H1 (cell line): ENCODE measurements around the gene TMEM120B. TPM values are rescaled to one million over a fixed set of nuclear protein-coding genes. Genes with fewer than 3 reads are reported as not detected.
A peak's percentile ranks its signal among the peaks of the same experiment; 100 is the strongest.

ENCODE experiments used
- CTCF ChIA-PET: fragments of 300-600 bp; sonication (Branson Sonifier 250); formaldehyde crosslinking; loops from one replicate; lab custom pipeline; 2021; ENCODE audit not compliant: partially characterized antibody; lab: Charles Lee
- POLR2A ChIA-PET: fragments of 300-600 bp; sonication (Branson Sonifier 250); formaldehyde crosslinking; loops from one replicate; lab custom pipeline; 2021; ENCODE audit warnings: inconsistent platforms; ENCODE audit not compliant: partially characterized antibody; lab: Charles Lee
- DNase-seq, 2 experiments: peaks; one replicate each; pipeline versions ENCODE4 v3.0.0 to v3.0.0-alpha.2; 2010 to 2022; ENCODE audit warnings: low spot score in 2 of 2, low read depth in 1 of 2, mixed read lengths in 1 of 2
- FAIRE-seq: peaks from 2 replicates; lab custom pipeline; 2011; peaks lifted over from hg19 to GRCh38; lab: Jason Lieb, UNC
- H2AFZ ChIP-seq: 2 replicates; pipeline ENCODE4 v1.8.1; 2012; ENCODE audit warnings: low read length, inconsistent platforms
- H2AK5ac ChIP-seq: 2 replicates; pipeline ENCODE4 v1.6.1; 2013; ENCODE audit warnings: low read depth, low read length
- H2BK120ac ChIP-seq: replicated peaks from 2 replicates; pipeline ENCODE3; 2013; ENCODE audit warnings: low read depth, low read length, inconsistent platforms
- H2BK12ac ChIP-seq: 2 replicates; pipeline ENCODE4 v1.6.1; 2013; ENCODE audit warnings: low read depth, low read length
- H2BK15ac ChIP-seq: 2 replicates; pipeline ENCODE4 v1.6.1; 2013; ENCODE audit warnings: low read length
- H2BK20ac ChIP-seq: 2 replicates; pipeline ENCODE4 v1.6.1; 2013; ENCODE audit warnings: low read length
- H2BK5ac ChIP-seq: 2 replicates; pipeline ENCODE4 v1.6.1; 2013; ENCODE audit warnings: low read depth, low read length
- H3K14ac ChIP-seq: 2 replicates; pipeline ENCODE4 v1.6.1; 2013; ENCODE audit warnings: inconsistent platforms; ENCODE audit not compliant: insufficient read length
- H3K18ac ChIP-seq: 2 replicates; pipeline ENCODE4 v1.6.1; 2013; ENCODE audit warnings: low read length; ENCODE audit errors: extremely low read depth
- H3K23ac ChIP-seq: 2 replicates; pipeline ENCODE4 v1.6.1; 2013; ENCODE audit warnings: inconsistent platforms; ENCODE audit not compliant: insufficient read length
- H3K23me2 ChIP-seq: 2 replicates; pipeline ENCODE4 v1.6.1; 2013; ENCODE audit warnings: low read depth, low read length
- H3K27ac ChIP-seq: 2 replicates; pipeline ENCODE4 v1.6.1; 2011; ENCODE audit warnings: low read depth, low read length, inconsistent platforms
- H3K27me3 ChIP-seq, 4 experiments: replicated peaks in 1 of 4; 1 replicate in 1 of 4; 2 replicates in 3 of 4; pipeline versions ENCODE4 v1.6.1 to v1.8.1; 2011 to 2013; ENCODE audit warnings: low read length in 3 of 4, mild to moderate bottlenecking in 3 of 4, inconsistent platforms in 2 of 4, mixed read lengths in 2 of 4, moderate library complexity in 1 of 4; ENCODE audit not compliant: control insufficient read depth in 3 of 4, insufficient read depth in 3 of 4; ENCODE audit errors: extremely low read depth in 1 of 4
- H3K36me3 ChIP-seq, 4 experiments: 2 replicates each; pipeline versions ENCODE4 v1.6.1 to v1.8.1; 2011 to 2013; ENCODE audit warnings: mild to moderate bottlenecking in 4 of 4, low read length in 3 of 4, moderate library complexity in 2 of 4, control low read depth in 1 of 4, inconsistent platforms in 1 of 4; ENCODE audit not compliant: insufficient read depth in 4 of 4, control insufficient read depth in 2 of 4
- H3K4ac ChIP-seq: replicated peaks from 2 replicates; pipeline ENCODE3; 2013; ENCODE audit warnings: low read length, low read depth, mixed read lengths, inconsistent platforms; ENCODE audit not compliant: insufficient read length
- H3K4me1 ChIP-seq, 4 experiments: replicated peaks in 1 of 4; 1 replicate in 1 of 4; 2 replicates in 3 of 4; pipeline versions ENCODE4 v1.6.1 to v1.8.1; 2011 to 2013; ENCODE audit warnings: low read length in 3 of 4, inconsistent platforms in 2 of 4, mixed read lengths in 1 of 4; ENCODE audit not compliant: insufficient read depth in 4 of 4, control insufficient read depth in 3 of 4
- H3K4me2 ChIP-seq, 2 experiments: 2 replicates each; pipeline versions ENCODE4 v1.6.1 to v1.8.1; 2011 to 2013; ENCODE audit warnings: low read depth in 2 of 2, low read length in 2 of 2, control low read depth in 1 of 2, inconsistent platforms in 1 of 2, mild to moderate bottlenecking in 1 of 2; ENCODE audit not compliant: insufficient read depth in 1 of 2
- H3K4me3 ChIP-seq, 4 experiments: fragments of 200-600, 300-600 bp in 1 of 4; sonication (generic), shearing (Covaris generic), sonication (Bioruptor Twin) in 1 of 4; 2 replicates each; pipeline versions ENCODE4 v1.5.1 to v1.8.1; 2011 to 2016; ENCODE audit warnings: low read length in 4 of 4, low read depth in 3 of 4, control low read depth in 2 of 4, inconsistent platforms in 2 of 4, mild to moderate bottlenecking in 2 of 4, mixed read lengths in 1 of 4, moderate library complexity in 1 of 4; ENCODE audit not compliant: insufficient read depth in 2 of 4; ENCODE audit errors: extremely low read depth in 1 of 4
- H3K56ac ChIP-seq: replicated peaks from 2 replicates; pipeline ENCODE3; 2013; ENCODE audit warnings: low read depth, mild to moderate bottlenecking, mixed read lengths, low read length, inconsistent platforms; ENCODE audit not compliant: insufficient read length
- H3K79me1 ChIP-seq: 2 replicates; pipeline ENCODE4 v1.6.1; 2013; ENCODE audit warnings: low read depth, low read length, control low read depth
- H3K79me2 ChIP-seq, 2 experiments: 2 replicates each; pipeline versions ENCODE4 v1.6.1 to v1.8.1; 2012 to 2013; ENCODE audit warnings: low read length in 2 of 2, mild to moderate bottlenecking in 2 of 2, inconsistent platforms in 1 of 2; ENCODE audit not compliant: insufficient read depth in 2 of 2, control insufficient read depth in 1 of 2
- H3K9ac ChIP-seq, 4 experiments: replicated peaks in 1 of 4; 1 replicate in 1 of 4; 2 replicates in 3 of 4; pipeline versions ENCODE4 v1.6.1 to v1.8.1; 2011 to 2013; ENCODE audit warnings: low read depth in 3 of 4, low read length in 3 of 4, control low read depth in 2 of 4, mild to moderate bottlenecking in 2 of 4, moderate library complexity in 2 of 4, inconsistent platforms in 1 of 4; ENCODE audit errors: extremely low read depth in 1 of 4
- H3K9me3 ChIP-seq, 2 experiments: 2 replicates each; pipeline versions ENCODE4 v1.6.1 to v1.8.1; 2012 to 2013; ENCODE audit warnings: mild to moderate bottlenecking in 2 of 2, moderate library complexity in 2 of 2, control low read depth in 1 of 2, inconsistent platforms in 1 of 2, low read depth in 1 of 2, low read length in 1 of 2, mixed read lengths in 1 of 2; ENCODE audit not compliant: insufficient read depth in 2 of 2
- H4K20me1 ChIP-seq, 2 experiments: replicated peaks in 1 of 2; 2 replicates each; pipeline versions ENCODE3 to v1.8.1; 2011 to 2013; ENCODE audit warnings: inconsistent platforms in 2 of 2, low read length in 2 of 2, mild to moderate bottlenecking in 1 of 2; ENCODE audit not compliant: insufficient read depth in 2 of 2, control insufficient read depth in 1 of 2
- H4K5ac ChIP-seq: 2 replicates; pipeline ENCODE4 v1.6.1; 2013; ENCODE audit warnings: low read length, low read depth, mixed read lengths, inconsistent platforms; ENCODE audit not compliant: insufficient read length
- H4K8ac ChIP-seq: 2 replicates; pipeline ENCODE4 v1.8.0; 2013; ENCODE audit warnings: mild to moderate bottlenecking, moderate library complexity, low read length, inconsistent platforms; ENCODE audit not compliant: insufficient read depth; ENCODE audit errors: extremely low read depth
- H4K91ac ChIP-seq: replicated peaks from 2 replicates; pipeline ENCODE3; 2013; ENCODE audit warnings: low read length, mixed read lengths, inconsistent platforms; ENCODE audit not compliant: insufficient read length
- CEBPB ChIP-seq: IDR thresholded peaks from 2 replicates; pipeline ENCODE4 v1.6.1; 2012; ENCODE audit warnings: low read depth, low read length
- TEAD4 ChIP-seq: IDR thresholded peaks from 2 replicates; pipeline ENCODE4 v1.6.1; 2012; ENCODE audit warnings: low read depth, low read length, inconsistent platforms, mixed read lengths
- WGBS, 2 experiments: shearing (Covaris generic) in 1 of 2; methylation state at CpG; one replicate each; pipeline versions ENCODE4 v1.1.6 to v1.1.7; 2013 to 2015; ENCODE audit warnings: low lambda C conversion rate in 2 of 2, mixed read lengths in 2 of 2, inconsistent platforms in 1 of 2, low coverage in 1 of 2, missing lambda C conversion rate in 1 of 2; ENCODE audit not compliant: insufficient replicate concordance in 2 of 2, insufficient coverage in 1 of 2, insufficient read length in 1 of 2; ENCODE audit errors: extremely low coverage in 1 of 2, missing lambda C conversion rate in 1 of 2; 5-methylcytosine and 5-hydroxymethylcytosine counted together
- polyA plus RNA-seq, 7 experiments: library from polyadenylated mRNA; depleted of rRNA in 3 of 7; stranded (reverse) in 5 of 7; unstranded in 2 of 7; fragments of >200 nt in 5 of 7; fragments of 200-250 nt in 2 of 7; gene quantifications; 1 replicate in 5 of 7; 2 replicates in 1 of 7; 4 replicates in 1 of 7; pipeline versions ENCODE4 v1.2.1 to v1.2.3, GENCODE V29; 2011 to 2013; ENCODE audit warnings: missing spikeins in 2 of 7, mixed read lengths in 2 of 7
- total RNA-seq: library from RNA; stranded (reverse); fragmentation: NEBNext Ultra II Directional; extraction: Animal tissue kit (Norgen Biotek cat#: 25700); gene quantifications from 2 replicates; pipeline ENCODE4 v1.2.1, GENCODE V29; 2021

Gene TMEM120B
- total and polyA plus RNA-seq, 2 of the 8 experiments (the other 6 are each of a cell fraction or from before 2014, with no cell fraction given), result 22.0 to 29.1 TPM

DNA sequence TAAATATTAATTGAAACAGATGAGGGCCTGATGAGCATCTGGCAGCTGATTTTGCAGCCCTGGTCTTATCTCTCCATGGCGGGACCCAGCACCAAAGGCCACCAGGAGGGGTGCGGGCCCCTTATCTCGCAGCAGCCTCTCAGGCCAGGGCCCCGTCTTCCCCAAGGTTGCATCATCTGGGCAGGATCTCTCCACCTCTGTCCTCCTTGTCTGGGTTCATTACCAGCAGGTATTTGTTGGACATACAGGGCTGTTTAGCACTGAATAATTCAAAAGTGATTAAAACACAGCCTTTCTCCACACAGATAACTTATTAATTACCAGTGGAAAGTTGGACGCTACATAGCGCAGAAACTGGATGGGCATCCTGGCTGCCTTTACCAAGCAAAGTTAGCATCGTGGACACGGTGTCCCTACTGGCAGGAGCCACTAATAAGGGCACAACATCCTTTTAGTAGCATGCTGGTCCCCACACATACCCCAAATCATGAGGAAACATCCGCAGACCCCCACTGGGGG, 25.8 kb downstream of the TMEM120B start:
- Histone ChIP-seq H2BK120ac (no peak overlapping the region), H2AK5ac (no peak overlapping the region), H3K14ac (no peak overlapping the region), H4K5ac (no peak overlapping the region), H3K9ac (no peak overlapping the region), H2AFZ (no peak overlapping the region), H3K23me2 (no peaks in the 10 kb centered on the region), H3K27me3 (no peaks in the 10 kb centered on the region), H3K36me3 (no peaks in the 10 kb centered on the region), H3K79me1 (no peaks in the 10 kb centered on the region; the same call in none of the 2 replicates), H3K4ac (no peak overlapping the region), H3K56ac (no peak overlapping the region), H3K9me3 (no peaks in the 10 kb centered on the region), H2BK12ac (no peak overlapping the region), H3K79me2 (no peaks in the 10 kb centered on the region), H3K18ac (no peak overlapping the region), H3K4me1 (no peaks in the 10 kb centered on the region), H3K27ac (no peak overlapping the region), H3K4me2 (no peak overlapping the region), H3K4me3 (no peak overlapping the region), H2BK5ac (no peak overlapping the region), H3K23ac (no peak overlapping the region), H4K91ac (no peak overlapping the region), H2BK20ac (no peak overlapping the region), H2BK15ac (no peak overlapping the region), H4K8ac (no peak overlapping the region), H4K20me1 (no peaks in the 10 kb centered on the region)
- peak; percentile 24; the same call in 1 of the 2 replicates for TF ChIP-seq CEBPB
- no peak for TF ChIP-seq TEAD4
- DNase-seq (no peak), FAIRE-seq (no peak)
- WGBS, 2 experiments, result 92% methylated on average over 9 of the region's 9 CpGs; no CpG with 5 or more reads in 1 of the 2 experiments
- ChIA-PET POLR2A (interaction anchor here (0.6 kb wide), 1 partner anchor 178 kb away, joined by 3 read pairs; no protein-coding TSS in a partner anchor), CTCF (interaction anchor here (2.5 kb wide), 1 partner anchor 35 kb away, joined by 7 read pairs; no protein-coding TSS in a partner anchor)
